Measurements from ENCODE around the gene KRTAP4-16.
"Not testable (repeated sequence)": the region's sequence is repeated elsewhere in the genome, so short reads cannot be mapped to it uniquely, and the experiment has no call there.

The KRTAP4-16 gene

DNA sequence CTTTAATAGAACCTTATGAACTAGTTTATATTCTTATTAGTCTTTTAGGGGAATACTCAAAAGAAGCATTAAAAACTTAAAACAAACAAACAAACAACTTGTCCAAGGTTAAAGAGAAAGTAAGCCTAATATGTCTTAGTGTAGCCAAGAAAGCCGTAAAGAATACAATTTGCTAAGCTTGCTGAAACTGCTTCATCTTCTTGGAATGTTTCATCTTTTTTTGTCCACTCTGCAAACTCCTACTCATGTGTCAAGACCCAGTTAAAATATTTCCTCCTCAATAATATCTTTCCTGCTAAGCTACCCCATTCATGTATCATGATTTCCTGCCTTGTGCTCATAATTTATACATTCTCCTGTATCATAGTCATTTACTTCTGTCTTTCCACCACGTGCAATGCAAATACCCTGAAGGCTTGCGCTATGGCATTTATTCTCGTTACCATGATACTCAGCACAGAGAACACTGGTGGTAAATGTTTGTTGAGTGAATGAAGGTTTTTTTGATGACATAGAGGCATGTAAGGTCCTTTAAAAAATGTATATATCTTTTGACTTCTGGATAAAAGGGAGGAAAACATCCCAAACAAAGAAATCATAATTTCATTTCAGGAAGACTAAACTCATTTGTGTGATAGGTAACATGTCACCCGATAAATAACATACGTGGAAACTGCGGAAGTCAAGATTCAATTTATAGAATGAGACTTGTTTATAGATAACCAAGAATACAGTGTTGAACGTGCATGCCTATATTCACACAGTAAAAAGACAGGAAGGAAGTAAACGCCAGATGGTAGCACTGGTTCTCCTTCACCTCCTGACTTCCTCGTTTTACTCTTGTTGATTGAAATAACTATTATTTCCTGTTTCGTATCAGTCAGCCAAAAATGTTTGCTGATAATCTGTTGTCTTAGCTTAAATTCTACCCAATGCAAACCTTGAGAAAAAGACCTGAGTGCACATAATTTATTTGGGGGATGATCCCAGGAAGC, 18.0 kb upstream of the KRTAP4-16 start:
- not testable (repeated sequence) for DNase-seq (ENCODE audit: low spot score)

DNA sequence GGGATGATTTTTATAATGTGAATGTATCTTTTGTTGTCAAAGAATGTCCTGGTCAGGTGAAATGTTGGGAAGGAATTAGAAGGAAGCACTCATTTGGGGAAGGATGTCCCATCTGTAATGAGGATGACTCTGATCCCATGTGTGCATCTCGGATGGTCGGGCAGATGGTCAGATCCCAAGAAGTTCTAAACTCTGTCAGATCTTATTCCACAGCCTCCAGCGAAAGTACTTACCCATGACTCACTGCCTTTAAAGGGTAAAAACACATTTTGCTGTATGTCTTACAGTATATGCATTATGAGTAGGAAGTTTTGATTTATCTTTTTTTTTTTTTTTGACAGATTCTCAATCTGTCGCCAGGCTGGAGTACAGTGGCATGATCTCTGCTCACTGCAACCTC, 16.7 kb upstream of the KRTAP4-16 start:
- DNase-seq (ENCODE audit: low spot score): no peak

DNA sequence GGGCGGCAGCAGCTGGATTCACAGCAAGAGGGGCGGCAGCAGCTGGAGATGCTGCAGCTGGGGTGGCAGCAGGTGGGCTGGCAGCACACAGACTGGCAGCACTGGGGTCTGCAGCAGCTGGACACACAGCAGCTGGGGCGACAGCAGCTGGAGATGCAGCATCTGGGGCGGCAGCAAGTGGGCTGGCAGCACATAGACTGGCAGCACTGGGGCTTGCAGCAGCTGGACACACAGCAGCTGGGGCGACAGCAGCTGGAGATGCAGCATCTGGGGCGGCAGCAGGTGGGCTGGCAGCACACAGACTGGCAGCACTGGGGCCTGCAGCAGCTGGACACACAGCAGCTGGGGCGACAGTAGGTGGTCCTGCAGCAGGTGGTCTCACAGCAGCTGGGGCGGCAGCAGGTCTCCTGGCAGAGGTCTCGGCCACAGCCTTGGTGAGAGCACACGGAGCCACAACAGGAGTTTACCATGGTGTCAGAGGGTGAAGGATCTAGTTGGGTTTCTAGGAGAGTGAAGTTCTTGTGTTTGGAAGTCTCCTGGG, 15.9 kb upstream of the KRTAP4-16 start, which contains the start of gene KRTAP4-11:
Gene KRTAP4-11 (minus strand): TSS at position 528 of the 541 bp plus-strand sequence. CDS start 58 bp downstream, at position 470.
- not testable (repeated sequence) for DNase-seq (ENCODE audit: low spot score)

DNA sequence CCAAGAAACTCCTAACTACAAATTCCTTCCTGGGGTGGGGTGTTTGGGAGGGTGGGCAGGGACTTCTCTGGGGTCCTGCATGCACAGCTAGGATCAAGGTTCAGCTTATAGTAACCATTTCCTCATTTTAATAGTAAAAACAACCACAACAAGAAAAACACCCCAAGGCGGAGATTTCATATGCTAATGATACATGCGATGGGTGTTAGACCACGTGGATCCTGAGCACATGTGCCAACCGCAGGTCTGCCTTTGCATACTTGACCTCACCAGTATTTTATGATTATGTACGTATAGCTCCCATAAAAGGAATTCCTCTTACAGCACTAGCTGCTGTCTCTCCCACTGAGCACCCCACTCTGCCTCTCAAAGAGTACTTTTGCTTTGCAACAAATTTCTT, 14.3 kb upstream of the KRTAP4-16 start:
- DNase-seq (ENCODE audit: low spot score): no peak

DNA sequence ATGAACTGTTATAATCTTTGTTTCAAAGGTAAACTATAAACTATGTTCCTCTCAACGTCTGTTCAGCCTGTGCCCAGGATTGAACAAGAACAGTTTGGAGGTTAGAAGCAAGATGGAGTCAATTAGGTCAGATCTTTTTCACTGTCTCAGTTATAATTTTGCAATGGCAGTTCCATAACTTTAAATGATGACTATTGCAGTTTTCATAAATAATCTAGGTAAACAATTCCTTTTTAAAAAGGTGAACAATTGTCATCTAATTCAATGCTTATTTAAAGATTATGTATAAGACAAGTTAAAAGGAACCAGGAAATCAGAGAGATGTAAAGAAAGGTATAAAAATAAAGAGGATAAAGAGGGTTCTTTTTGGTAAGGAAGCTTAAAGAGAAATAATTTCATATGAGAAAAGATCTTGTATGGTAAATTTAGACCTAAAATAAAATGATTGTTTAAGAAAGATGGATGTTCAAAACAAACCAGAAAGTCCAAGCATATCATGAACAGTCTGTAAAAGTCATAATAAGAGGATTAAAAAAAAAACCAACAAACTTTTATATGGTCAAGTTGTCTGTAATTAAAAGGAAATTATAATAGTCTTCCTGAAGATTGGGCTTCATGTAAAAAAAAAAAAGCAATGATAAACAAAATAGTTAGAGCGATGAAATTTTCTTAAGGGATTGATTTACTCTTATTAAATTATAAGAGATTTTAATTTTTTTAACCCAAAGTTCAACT, 9.3 kb upstream of the KRTAP4-16 start:
- DNase-seq (ENCODE audit: low spot score): no peak

DNA sequence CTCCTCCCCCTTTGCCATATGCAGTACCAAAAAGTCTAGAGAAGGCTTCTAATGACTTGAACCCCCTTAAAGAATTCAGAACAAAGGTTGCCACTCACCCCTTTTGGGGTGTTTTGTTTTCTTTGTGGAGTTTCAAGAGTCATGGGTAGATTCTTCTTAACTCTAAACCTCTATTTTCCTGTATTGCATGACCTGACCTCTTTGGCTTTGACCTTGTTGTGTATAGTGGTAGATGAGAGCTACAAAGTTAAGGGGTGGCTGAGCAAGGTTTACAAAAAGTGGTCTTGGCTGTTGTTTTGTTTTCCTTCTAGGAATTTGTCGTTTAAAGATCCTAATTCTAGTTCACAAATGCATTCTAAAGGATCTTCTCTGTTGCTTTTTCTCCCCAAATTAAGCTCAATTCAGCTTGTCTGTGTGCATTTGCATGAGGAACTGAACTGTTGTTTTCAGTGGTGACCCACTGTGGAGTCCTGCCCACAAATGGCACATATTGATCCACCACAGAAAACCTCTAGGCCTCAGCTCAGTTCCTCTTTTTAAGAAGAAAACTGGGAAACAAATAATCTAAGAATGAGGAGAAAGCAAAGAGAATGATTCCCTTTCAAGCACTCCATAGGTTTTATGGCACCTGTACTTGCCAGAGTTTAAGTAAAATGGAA, 6.8 kb upstream of the KRTAP4-16 start:
- not testable (repeated sequence) for DNase-seq (ENCODE audit: low spot score)

DNA sequence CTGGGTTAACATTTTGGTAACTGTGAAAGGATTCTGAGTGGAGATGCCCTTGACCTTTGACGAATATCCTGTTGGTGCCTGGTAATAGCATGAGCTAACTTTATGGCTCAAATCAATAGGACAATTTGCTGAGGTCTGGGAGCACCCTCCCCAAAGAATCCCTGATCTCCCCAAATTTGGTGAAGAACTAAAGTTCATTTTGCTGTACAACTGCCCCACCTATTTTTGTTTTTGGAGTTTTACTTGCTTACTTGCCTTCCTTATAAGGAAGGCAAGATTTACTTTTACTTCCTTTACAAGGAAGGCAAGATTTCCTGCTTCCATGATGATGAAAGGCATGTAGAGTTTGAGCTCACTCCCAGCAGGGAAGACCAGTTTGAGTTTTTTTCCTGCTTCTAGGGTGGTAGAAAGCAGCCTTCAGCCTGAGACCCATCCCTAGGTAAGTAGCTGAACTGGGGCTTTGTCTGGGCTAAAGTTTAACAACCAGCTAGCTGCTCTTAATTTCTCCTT, 6.0 kb upstream of the KRTAP4-16 start:
- no peak for DNase-seq (ENCODE audit: low spot score)

DNA sequence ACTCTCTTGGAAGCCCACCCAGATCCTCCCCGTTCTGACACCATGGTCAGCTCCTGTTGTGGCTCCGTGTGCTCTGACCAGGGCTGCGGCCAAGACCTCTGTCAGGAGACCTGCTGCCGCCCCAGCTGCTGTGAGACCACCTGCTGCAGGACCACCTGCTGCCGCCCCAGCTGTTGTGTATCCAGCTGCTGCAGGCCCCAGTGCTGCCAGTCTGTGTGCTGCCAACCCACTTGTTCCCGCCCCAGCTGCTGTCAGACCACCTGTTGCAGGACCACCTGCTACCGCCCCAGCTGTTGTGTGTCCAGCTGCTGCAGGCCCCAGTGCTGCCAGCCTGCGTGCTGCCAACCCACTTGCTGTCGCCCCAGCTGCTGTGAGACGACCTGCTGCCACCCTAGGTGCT, 3.3 kb upstream of the KRTAP4-16 start, which contains the start of gene KRTAP4-9:
Gene KRTAP4-9 (plus strand): TSS at position 43 of the 400 bp plus-strand sequence. CDS start 0 bp downstream, at position 43.
- not testable (repeated sequence) for DNase-seq (ENCODE audit: low spot score)

DNA sequence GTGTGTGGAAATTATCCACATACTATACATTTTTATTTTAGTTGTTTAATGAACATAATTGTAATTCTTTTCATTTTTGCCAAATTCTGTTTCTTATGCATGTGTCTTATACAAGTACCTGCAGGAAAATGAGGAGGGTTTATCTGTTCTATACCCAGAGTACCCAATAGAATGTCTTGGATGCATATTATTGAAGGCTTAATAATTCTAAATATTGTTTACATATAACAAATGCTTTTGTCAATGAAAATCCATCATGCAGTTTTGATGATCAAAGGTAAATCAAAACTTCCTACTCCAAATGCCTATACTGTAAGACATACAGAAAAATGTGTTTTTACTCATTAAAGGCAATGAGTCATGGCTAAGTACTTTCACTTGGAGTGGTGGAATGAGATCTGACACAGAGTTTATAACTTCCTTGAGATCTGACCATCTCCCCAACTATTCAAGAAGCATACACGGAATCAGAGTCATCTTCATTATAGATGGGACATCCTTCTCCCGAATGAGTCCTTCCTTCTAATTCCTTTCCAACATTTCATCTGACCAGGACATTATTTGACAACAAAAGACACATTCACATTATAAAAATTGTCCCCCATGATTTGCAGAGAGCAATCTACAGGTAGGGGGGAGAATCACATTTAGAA, 2.5 kb upstream of the KRTAP4-16 start:
- not testable (repeated sequence) for DNase-seq (ENCODE audit: low spot score)

DNA sequence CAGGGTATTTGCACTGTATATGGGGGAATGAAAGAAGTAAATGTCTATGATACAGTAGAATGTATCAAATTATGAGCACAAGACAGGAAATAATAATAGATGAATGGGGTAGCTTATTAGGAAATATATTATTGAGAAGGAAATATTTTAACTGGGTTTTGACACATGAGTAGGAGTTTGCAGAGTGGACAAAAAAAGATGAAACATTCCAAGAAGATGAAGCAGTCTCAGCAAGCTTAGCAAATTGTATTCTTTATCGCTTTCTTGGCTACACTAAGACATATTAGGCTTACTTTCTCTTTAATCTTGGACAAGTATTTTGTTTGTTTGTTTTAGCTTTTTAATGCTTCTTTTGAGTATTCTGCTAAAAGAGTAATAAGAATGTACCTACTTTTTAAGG, 1.9 kb upstream of the KRTAP4-16 start:
- no peak for DNase-seq (ENCODE audit: low spot score)

DNA sequence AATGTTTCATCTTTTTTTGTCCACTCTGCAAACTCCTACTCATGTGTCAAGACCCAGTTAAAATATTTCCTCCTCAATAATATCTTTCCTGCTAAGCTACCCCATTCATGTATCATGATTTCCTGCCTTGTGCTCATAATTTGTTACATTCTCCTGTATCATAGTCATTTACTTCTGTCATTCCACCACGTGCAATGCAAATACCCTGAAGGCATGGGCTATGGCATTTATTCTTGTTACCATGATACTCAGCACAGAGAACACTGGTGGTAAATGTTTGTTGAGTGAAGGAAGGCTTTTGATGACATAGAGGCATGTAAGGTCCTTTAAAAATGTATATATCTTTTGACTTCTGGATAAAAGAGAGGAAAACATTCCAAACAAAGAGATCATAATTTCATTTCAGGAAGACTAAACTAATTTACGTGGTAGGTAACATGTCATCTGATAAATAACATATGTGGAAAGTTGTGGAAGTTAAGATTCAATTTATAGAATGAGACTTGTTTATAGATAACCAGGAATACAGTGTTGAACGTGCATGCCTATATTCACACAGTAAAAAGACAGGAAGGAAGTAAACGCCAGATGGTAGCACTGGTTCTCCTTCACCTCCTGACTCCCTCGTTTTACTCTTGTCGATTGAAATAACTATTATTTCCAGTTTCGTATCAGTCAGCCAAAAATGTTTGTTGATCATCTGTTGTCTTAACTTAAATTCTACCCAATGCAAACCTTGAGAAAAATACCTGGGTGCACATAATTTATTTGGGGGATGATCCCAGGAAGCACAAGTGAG, 2.1 kb downstream of the KRTAP4-16 start:
- not testable (repeated sequence) for DNase-seq (ENCODE audit: low spot score)

DNA sequence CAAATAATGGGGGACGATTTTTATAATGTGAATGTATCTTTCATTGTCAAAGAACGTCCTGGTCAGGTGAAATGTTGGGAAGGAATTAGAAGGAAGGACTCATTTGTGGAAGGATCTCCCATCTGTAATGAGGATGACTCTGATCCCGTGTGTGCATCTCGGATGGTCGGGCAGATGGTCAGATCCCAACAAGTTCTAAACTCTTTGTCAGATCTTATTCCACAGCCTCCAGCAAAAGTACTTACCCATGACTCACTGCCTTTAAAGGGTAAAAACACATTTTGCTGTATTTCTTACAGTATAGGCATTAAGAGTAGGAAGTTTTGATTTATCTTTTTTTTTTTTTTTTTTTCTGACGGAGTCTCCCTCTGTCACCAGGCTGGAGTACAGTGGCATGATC, 3.5 kb downstream of the KRTAP4-16 start:
- DNase-seq (ENCODE audit: low spot score): no peak

DNA sequence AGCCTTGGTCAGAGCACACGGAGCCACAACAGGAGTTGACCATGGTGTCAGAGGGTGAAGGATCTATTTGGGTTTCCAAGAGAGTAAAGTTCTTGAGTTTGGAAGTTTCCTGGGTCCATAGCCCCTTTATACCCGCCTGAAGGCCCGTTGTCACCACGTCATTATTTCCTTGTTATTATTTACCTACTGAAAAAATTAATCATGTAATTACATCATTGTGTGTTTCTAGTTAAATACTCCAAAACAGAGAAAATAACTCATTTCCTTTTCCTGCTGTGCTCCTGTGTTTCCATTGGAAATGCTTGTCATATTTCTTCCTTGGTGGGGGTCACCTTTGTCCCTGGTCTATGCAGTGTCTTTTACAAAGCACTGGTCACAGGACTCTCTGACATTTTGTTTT, 4.0 kb downstream of the KRTAP4-16 start, which contains the start of gene KRTAP4-8:
Gene KRTAP4-8 (minus strand): TSS at position 101 of the 400 bp plus-strand sequence. CDS start 58 bp downstream, at position 43.
- DNase-seq (ENCODE audit: low spot score): no peak

DNA sequence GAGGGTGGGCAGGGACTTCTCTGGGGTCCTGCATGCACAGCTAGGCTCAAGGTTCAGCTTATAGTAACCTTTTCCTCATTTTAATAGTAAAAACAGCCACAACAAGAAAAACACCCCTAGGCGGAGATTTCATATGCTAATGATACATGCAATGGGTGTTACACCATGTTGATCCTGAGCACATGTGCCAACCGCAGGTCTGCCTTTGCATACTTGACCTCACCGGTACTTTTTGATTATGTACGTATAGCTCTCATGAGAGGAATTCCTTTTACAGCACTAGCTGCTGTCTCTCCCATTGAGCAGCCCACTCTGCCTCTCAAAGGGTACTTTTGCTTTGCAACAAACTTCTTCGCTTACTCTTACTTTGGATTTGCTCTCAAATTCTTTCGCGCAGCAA, 6.0 kb downstream of the KRTAP4-16 start:
- DNase-seq (ENCODE audit: low spot score): no peak

DNA sequence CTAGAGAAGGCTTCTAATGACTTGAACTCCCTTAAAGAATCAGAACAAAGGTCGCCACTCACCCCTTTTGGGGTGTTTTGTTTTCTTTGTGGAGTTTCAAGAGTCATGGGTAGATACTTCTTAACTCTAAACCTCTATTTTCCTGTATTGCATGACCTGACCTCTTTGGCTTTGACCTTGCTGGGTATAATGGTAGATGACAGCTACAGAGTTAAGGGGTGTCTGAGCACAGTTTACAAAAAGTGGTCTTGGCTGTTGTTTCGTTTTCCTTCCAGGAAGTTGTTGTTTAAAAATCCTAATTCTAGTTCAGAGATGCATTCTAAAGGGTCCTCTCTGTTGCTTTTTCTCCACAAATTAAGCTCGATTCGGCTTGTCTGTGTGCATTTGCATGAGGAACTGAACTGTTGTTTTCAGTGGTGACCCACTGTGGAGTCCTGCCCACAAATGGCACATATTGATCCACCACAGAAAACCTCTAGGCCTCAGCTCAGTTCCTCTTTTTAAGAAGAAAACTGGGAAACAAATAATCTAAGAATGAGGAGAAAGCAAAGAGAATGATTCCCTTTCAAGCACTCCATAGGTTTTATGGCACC, 13.2 kb downstream of the KRTAP4-16 start:
- not testable (repeated sequence) for DNase-seq (ENCODE audit: low spot score)

DNA sequence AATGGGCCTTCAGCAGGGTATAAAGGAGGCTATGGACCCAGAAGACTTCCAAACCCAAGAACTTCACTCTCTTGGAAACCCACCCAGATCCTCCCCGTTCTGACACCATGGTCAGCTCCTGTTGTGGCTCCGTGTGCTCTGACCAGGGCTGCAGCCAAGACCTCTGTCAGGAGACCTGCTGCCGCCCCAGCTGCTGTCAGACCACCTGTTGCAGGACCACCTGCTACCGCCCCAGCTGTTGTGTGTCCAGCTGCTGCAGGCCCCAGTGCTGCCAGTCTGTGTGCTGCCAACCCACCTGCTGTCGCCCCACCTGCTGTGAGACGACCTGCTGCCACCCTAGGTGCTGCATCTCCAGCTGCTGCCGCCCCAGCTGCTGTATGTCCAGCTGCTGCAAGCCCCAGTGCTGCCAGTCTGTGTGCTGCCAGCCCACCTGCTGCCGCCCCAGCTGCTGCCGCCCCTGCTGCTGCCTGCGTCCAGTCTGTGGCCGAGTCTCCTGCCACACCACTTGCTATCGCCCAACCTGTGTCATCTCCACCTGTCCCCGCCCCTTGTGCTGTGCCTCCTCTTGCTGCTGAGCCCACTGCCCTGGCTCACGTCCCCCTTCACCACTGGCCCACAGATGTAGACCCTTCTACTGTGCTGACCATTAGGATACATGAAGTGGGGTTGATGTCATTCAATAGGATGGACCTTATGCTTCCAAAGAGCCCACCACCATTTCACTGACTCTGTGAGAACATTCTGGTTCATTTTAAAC, 17.7 kb downstream of the KRTAP4-16 start, which contains the start of gene KRTAP4-7:
Gene KRTAP4-7 (plus strand): TSS at position 51 of the 757 bp plus-strand sequence. CDS start 57 bp downstream, at position 108.
- not testable (repeated sequence) for DNase-seq (ENCODE audit: low spot score)

DNA sequence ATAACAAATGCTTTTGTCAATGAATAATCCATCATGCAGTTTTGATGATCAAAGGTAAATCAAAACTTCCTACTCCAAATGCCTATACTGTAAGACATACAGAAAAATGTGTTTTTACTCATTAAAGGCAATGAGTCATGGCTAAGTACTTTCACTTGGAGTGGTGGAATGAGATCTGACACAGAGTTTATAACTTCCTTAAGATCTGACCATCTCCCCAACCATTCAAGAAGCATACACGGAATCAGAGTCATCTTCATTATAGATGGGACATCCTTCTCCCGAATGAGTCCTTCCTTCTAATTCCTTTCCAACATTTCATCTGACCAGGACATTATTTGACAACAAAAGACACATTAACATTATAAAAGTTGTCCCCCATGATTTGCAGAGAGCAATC, 18.6 kb downstream of the KRTAP4-16 start:
- not testable (repeated sequence) for DNase-seq (ENCODE audit: low spot score)

DNA sequence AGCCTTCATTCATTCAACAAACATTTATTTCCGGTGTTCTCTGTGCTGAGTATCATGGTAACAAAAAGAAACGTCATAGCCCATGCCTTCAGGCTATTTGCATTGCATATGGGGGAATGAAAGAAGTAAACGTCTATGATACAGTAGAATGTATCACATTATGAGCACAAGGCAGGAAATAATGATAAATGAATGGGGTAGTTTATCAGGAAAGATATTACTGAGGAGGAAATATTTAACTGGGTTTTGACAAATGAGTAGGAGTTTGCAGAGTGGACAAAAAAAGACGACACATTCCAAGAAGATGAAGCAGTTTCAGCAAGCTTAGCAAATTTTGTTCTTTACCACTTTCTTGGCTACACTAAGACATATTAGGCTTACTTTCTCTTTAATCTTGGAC, 19.4 kb downstream of the KRTAP4-16 start:
- DNase-seq (ENCODE audit: low spot score): no peak

DNA sequence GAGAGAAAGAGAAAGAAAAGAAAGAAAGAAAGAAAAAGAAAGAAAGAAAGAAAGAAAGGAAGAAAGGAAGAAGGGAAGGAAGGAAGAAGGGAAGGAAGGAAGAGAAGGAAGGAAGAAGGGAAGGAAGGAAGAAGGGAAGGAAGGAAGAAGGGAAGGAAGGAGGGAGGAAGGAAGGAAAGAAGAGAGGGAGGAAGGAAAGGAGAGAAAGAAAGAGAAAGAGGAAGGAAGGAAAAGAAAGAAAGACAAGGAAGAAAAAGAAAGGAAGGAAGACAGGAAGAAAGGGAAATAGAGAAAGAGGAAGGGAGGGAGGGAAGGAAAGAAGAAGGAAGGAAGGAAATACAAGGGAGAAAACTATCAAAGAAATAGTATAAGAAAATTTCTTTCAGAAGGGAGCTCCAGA, 25.2 kb downstream of the KRTAP4-16 start:
- no peak for DNase-seq (ENCODE audit: low spot score)

Measured in hematopoietic multipotent progenitor cell treated with erythropoietin and hydrocortisone succinate and interleukin-3 and kit ligand, for 15 days (in vitro differentiated cells).